Midbrain (tissue), 1 donor: ENCODE measurements around the gene CLN6.
A peak's percentile ranks its signal among the peaks of the same experiment; 100 is the strongest.
"Not testable (repeated sequence)": the region's sequence is repeated elsewhere in the genome, so short reads cannot be mapped to it uniquely, and the experiment has no call there.

Experiments
- DNase-seq: peaks from one replicate; lab custom pipeline; 2025; lab: John Stamatoyannopoulos, UW

The CLN6 gene

GRCh38 chr15:68206711-68207151 lies 22.8 kb downstream of the CLN6 start:
- no peak for DNase-seq

GRCh38 chr15:68205954-68206539 lies 23.5 kb downstream of the CLN6 start:
- peak; percentile 12 for DNase-seq

GRCh38 chr15:68205558-68205944 lies 24.0 kb downstream of the CLN6 start:
- no peak for DNase-seq

- DNase-seq = peak; percentile 32
Measured at GRCh38 chr15:68204776-68205557, 24.6 kb downstream of the CLN6 start, which contains the start of gene CALML4. TSS of gene CALML4 (minus strand) at chr15:68205332. CDS start at chr15:68205247, 85 bp downstream.

GRCh38 chr15:68204361-68204760 lies 25.2 kb downstream of the CLN6 start:
- no peak for DNase-seq

- no peak for DNase-seq
Measured at GRCh38 chr15:68203956-68204355, 25.6 kb downstream of the CLN6 start.

GRCh38 chr15:68203486-68203885 lies 26.0 kb downstream of the CLN6 start:
- DNase-seq = no peak

GRCh38 chr15:68202994-68203393 lies 26.5 kb downstream of the CLN6 start:
- DNase-seq = not testable (repeated sequence)

- DNase-seq = no peak
Measured at GRCh38 chr15:68201879-68202261, 27.7 kb downstream of the CLN6 start.

- no peak for DNase-seq
Measured at GRCh38 chr15:68201153-68201878, 28.2 kb downstream of the CLN6 start.

GRCh38 chr15:68200016-68200861 lies 29.3 kb downstream of the CLN6 start:
- DNase-seq = no peak

- DNase-seq = no peak
Measured at GRCh38 chr15:68199340-68199739, 30.2 kb downstream of the CLN6 start.

GRCh38 chr15:68197661-68198437 lies 31.7 kb downstream of the CLN6 start:
- DNase-seq = no peak

- no peak for DNase-seq
Measured at GRCh38 chr15:68197170-68197492, 32.4 kb downstream of the CLN6 start.

GRCh38 chr15:68196445-68197169 lies 32.9 kb downstream of the CLN6 start:
- DNase-seq = no peak

GRCh38 chr15:68195336-68196112 lies 34.0 kb downstream of the CLN6 start:
- DNase-seq = no peak

GRCh38 chr15:68192804-68193486 lies 36.6 kb downstream of the CLN6 start:
- DNase-seq = peak; percentile 44

- DNase-seq = no peak
Measured at GRCh38 chr15:68192117-68192516, 37.4 kb downstream of the CLN6 start.

- DNase-seq = no peak
Measured at GRCh38 chr15:68191555-68191954, 38.0 kb downstream of the CLN6 start.
